ENCODE data around the gene WFDC9.
A peak's percentile ranks its signal among the peaks of the same experiment; 100 is the strongest.
"Not testable (repeated sequence)": the region's sequence is repeated elsewhere in the genome, so short reads cannot be mapped to it uniquely, and the experiment has no call there.

Gene WFDC9

GRCh38 chr20:45631184-45631583 is at the start of gene WFDC9:
Gene WFDC9 (minus strand): TSS chr20:45631284. CDS start chr20:45610181, 21,103 bp downstream.
- DNase-seq, result no peak

GRCh38 chr20:45679650-45680049 is 48.6 kb upstream of the WFDC9 start:
- DNase-seq, result no peak

- DNase-seq, result no peak
These were observed 41.7 kb upstream of the WFDC9 start for GRCh38 chr20:45672765-45673164.

DNA sequence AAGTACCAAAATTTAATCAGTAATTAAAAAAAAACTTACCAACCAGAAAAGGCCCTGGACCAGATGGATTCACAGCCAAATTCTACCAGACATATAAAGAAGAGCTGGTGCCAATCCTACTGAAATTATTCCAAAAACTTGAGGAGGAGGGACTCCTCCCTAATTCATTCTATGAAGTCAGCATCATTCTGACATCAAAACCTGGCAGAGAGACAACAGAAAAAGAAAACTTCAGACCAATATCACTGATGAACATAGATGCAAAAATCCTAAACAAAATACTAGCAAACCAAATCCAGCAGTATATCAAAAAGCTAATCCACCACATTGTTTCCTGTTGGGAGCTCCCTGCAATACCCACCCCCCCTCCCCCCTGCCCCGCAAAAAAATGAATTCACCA is 39.1 kb upstream of the WFDC9 start, which contains the start of gene WFDC11:
WFDC11 (minus strand) TSS at position 101 of the 400 bp plus-strand sequence. CDS start 19,639 bp downstream, outside the sequence.
- no peak for DNase-seq

GRCh38 chr20:45657038-45657437 is 26.0 kb upstream of the WFDC9 start:
- DNase-seq, result not testable (repeated sequence)

DNA sequence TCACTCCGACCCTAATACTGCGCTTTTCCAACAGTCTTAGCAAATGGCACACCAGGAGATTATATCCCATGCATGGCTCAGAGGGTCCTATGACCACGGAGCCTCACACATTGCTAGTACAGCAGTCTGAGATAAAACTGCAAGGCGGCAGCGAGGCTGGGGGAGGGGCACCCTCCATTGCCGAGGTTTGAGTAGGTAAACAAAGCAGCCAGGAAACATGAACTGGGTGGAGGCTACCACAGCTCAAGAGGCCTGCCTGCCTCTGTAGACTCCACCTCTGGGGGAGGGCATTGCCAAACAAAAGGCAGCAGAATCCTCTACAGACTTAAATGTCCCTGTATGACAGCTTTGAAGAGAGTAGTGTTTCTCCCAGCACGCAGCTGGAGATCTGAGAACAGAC is 20.6 kb upstream of the WFDC9 start:
- DNase-seq, result peak; percentile 27

DNA sequence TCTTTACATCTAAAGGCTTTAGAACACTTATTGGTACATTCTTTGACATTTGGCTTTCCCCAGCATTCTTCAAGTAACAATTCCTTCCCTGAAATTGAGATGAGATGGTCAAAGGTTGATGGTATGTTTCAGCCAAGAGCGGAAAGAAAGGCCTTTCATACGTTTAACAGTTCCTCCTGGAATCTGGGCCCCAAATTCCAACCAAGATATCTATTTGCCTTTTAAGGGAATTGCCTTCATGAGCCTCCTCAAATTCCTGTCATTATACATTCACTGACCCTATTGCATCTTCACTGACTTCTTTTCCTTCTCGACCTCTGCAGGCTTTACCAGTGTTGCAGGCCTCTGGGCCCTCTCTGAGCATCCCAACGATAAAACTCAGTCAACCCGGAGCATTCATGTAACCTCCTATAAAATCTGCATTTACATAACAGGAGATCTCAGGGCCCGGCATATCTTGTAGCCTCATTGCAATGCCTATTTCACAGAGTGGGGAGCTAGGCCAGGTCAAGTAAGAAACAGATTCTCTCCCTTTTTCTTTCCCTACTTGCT is 18.3 kb upstream of the WFDC9 start:
- DNase-seq, result no peak

DNA sequence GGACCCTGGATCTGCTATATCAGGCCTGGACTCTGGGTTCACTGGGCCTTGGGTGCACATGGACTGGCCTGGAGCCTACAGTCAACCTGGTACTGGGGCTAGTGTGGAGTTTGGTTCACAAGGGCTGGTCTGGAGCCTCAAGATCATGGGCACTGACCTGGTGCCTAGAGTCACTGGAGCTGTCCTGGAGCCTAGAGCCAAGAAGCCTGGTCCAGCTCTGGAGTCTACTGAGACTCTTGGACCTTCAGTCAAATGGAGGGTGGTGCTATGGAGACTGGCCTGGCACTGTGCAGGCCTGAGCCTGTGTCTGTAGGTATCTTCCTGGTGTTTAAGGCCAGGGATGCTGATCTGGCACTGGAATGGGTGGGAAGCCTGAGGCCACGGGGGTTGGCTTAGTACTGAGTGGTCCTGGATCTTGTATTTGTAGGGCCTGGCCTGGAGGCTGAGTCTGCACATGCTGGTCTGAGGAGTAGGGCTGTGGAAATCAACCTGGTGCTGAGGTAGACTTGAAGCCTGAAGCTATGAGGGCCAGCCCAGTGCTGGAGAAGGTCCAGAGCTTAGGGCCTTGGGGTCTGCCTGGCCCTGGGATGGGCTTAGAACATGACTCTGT is 16.5 kb upstream of the WFDC9 start:
- DNase-seq, result no peak

GRCh38 chr20:45646875-45647274 is 15.8 kb upstream of the WFDC9 start:
- no peak for DNase-seq

DNA sequence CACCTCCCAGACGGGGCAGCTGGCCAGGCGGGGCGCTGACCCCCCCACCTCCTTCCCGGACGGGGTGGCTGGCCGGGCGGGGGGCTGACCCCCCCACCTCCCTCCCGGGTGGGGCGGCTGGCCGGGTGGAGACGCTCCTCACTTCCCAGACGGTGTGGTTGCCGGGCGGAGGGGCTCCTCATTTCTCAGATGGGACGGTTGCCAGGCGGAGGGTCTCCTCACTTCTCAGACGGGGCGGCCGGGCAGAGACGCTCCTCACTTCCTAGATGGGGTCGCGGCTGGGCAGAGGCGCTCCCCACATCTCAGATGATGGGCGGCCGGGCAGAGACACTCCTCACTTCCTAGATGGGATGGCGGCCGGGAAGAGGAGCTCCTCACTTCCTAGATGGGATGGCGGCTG is 14.8 kb upstream of the WFDC9 start:
- not testable (repeated sequence) for DNase-seq

DNA sequence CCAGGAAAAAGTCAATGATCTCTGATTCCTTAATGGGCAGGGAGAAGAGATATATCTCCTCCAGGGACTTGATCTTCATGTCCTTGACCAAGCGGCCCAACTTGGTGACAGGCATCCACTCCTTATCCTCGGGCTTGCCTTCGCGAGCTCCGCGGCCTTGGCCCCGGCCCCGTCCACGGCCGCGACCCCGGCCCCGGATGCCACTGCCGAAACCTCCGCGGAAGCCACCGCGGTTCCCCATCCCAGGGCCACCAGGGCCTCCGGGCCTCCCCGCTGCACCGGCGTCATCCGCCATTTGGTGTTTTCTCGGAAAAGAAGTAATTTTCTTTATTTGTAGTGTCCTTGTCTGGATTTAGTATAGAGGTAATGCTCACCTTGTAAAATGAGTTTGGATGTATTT is 10.0 kb upstream of the WFDC9 start:
- not testable (repeated sequence) for DNase-seq

DNA sequence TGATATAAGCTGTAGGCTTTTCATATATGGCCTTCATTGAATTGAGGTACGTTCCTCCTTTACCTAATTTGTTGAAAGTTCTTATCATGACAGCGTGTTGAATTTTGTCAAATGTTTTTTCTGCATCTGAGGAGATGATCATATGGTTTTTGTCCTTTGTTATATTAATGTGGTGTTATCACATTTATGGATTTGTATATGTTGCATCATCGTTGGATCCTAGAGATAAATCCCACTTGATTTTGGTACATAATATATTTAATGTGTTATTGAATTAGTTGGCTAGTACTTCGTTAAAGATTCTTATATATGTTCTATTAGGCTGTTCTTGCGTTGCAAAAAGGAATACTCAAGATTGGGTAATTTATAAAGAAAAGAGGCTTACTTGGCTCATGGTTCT is 8.6 kb upstream of the WFDC9 start:
- no peak for DNase-seq

DNA sequence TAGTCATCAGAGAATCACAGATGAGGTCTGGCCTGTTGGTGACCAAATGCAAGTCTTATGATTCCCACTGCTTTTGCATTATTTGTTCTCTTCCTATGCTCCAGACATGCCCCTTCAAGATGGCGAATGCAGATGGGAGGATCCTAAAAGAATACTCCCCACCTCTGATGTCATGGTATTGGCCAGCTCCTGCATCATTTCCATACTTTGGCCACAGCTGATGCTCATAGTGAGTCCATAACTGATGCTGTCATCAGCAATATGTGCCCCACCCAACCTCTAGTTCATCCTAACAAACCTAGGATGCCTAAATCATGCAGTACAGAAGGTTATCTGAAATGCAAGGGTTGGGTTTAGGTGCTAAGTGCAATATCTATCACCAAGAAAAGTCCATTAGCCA is 5.4 kb upstream of the WFDC9 start:
- no peak for DNase-seq

DNA sequence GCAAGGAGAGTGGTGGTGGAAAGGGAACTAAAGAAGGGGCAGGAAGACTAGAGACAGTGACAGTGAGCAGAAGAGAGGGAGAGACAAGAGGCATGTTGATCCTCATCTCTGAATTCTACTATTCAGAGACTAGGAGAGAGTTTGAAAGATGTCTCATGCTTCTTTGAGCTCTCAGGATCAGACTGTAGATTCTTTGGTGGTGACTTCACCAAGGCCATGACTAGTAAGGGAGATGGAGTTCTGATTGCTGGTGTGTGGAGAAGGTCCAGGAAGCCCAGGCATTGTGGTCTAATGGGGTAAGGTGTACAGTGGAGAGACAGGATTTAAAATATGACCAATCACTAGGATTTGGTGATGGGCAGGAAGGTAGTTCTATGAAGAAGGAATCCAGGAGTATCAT is 713 bp downstream of the WFDC9 start:
- no peak for DNase-seq

- peak; percentile 6 for DNase-seq
These were observed 1.5 kb downstream of the WFDC9 start, which contains the start of gene WFDC10A for GRCh38 chr20:45629496-45630100. Gene WFDC10A (plus strand): TSS chr20:45629739. CDS start chr20:45629814, 75 bp downstream.

DNA sequence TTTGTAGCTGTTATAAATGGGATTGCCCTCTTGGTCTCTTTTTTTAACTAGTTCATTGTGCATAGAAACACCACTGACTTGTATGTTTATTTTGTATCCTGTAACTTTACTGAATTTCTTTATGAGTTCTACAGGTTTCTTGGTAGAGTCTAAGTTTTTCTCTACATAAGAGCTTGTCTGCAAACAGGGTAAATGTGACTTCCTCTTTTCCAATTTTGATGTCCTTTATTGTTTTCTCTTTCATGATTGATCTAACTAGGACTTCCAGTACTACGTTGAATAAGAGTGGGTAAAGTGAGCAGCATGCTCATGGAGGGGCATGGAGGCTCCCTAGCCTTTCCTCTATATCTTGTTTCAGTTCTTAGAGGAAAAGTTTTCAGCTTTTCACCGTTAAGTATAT is 4.5 kb downstream of the WFDC9 start:
- no peak for DNase-seq

DNA sequence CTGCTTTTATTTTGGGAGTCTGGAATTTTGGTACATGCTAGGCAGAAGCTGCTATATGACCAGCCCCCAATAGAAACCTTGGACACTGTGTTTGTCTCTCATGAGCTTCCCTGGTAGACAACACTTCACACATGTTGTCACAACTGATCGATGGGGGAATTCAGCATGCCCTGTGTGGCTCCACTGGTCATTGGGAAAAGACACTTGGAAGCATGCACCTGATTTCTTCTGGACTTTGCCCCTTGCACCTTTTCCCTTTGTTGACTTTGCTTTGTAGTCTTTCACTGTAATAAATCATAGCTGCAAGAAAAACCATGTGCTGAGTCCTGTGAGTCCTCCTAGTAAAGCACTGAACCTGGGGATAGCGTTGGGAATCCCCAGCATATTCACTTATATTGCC is 9.5 kb downstream of the WFDC9 start:
- DNase-seq, result no peak

DNA sequence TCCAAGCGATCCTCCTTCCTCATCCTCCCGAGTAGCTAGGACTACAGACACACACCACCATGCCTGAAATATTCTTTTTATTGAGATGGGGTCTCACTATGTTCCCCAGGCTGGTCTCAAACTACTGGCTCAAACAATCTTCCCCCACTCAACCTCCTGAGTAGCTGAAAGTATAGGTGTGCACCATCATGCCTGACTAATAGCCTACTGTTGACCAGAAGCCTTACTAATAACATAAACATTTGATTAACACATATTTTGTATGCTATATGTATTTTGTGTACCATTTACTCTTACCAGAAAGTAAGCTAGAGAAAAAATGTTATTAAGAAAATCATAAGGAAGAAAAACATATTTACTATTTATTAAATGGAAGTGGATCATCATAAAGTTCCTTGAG is 13.5 kb downstream of the WFDC9 start:
- no peak for DNase-seq

- DNase-seq, result no peak
These were observed 18.8 kb downstream of the WFDC9 start for GRCh38 chr20:45612314-45612713.

DNA sequence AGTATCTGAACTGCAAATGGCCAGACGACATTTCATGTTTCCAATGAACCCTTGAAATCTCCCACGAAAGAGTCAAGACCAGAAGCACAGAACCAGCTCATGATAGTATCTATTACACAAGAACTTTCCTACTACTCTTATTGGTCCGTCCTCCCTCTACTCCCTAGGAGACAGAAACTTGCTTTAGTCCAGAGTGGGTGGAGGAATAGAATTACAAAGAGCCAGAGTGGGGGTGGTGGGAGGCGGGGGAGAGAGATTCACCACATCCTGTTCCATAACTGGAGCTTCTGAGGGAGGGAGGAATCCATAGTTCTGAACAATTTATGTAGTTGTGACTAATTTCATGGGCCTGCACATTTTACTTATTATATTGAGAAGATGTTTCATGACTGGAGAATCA is 20.0 kb downstream of the WFDC9 start:
- DNase-seq, result peak; percentile 49

- no peak for DNase-seq
These were observed 23.3 kb downstream of the WFDC9 start for GRCh38 chr20:45607810-45608209.

- no peak for DNase-seq
These were observed 35.8 kb downstream of the WFDC9 start for GRCh38 chr20:45595235-45595634.

DNA sequence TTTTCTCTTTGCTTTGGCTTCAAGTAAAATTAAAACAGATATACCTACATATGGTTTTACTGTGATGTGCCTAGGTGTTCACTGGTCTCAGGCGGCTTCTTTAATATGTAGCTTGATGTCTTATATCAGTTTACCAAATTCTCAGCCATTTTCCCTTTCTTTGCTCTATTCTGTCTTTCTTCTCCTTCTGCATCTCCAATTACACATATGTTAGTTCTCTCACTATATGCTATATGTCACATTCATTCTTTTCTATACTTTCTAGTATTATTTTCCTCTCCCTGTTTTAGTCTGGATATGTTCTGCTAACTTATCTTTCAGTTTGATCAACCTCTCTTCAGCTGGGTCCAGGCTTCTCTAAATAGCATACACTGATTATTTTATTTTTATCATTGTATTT is 37.6 kb downstream of the WFDC9 start:
- no peak for DNase-seq

DNA sequence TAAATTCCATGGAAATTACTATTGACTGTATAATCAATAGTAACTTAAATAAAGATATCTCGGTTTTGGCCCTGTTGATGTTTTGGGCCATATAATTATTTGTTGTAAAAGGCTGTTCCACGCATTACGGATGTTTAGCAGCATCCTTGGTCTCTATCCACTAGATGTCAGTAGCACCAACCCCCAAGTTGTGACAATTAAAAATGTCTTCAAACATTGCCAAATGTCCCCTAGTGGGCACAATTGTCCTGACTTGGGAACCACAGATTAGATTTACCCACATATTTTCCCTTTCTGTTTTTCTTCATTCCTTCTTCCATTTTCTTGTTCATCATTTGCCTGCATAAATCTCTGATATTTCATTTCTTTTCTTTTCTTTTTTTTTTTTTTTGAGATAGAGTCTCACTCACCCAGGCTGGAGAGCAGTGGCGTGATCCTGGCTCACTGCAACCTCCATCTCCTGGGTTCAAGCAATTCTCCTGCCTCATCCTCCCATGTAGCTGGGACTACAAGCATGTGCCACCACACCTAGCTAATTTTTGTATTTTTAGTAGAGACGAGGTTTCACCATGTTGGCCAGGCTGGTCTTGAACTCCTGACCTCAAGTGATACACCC is 38.4 kb downstream of the WFDC9 start:
- peak; percentile 52 for DNase-seq
